GM18858 (cell line): Measurements from ENCODE around the gene AKNAD1.
"Not testable (repeated sequence)": the region's sequence is repeated elsewhere in the genome, so short reads cannot be mapped to it uniquely, and the experiment has no call there.

Experiments used
- ATAC-seq: cut with Tn5 transposase; IDR thresholded peaks from one replicate; pipeline ENCODE4 v1.9.1; 2021; ENCODE audit not compliant: unreplicated experiment

Gene AKNAD1

DNA sequence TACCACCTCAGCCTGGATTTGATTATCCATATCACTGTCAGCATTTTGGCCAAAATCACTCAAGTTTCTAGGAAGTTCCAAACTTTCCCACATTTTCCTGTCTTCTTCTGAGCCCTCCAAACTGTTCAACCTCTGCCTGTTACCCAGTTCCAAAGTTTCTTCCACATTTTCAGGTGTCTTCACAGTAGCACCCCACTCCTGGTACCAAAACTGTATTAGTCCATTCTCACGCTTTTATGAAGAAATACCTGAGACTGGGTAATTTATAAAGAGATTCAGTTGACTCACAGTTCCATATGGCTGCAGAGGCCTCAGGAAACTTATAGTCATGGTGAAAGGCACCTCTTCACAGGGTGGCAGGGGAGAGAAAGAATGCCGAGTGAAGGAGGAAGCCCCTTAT, 71.0 kb downstream of the AKNAD1 start:
- no peak for ATAC-seq

GRCh38 chr1:108785264-108785663, 71.6 kb downstream of the AKNAD1 start:
- ATAC-seq, result no peak

DNA sequence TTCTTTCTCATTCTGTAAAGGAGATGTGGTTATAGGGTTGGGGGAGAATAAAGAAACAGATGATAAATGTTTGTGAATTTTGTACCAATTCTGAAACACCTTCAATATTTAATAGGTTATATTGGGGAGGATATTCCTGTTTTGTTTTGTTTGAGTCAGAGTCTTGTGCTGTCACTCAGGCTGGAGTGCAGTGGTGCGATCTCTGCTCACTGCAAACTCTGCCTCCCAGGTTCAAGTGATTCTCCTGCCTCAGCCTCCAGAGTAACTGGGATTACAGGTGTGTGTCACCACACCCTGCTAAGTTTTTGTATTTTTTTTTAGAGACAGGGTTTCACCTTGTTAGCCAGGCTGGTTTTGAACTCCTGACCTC, 75.3 kb downstream of the AKNAD1 start:
- ATAC-seq, result not testable (repeated sequence)

DNA sequence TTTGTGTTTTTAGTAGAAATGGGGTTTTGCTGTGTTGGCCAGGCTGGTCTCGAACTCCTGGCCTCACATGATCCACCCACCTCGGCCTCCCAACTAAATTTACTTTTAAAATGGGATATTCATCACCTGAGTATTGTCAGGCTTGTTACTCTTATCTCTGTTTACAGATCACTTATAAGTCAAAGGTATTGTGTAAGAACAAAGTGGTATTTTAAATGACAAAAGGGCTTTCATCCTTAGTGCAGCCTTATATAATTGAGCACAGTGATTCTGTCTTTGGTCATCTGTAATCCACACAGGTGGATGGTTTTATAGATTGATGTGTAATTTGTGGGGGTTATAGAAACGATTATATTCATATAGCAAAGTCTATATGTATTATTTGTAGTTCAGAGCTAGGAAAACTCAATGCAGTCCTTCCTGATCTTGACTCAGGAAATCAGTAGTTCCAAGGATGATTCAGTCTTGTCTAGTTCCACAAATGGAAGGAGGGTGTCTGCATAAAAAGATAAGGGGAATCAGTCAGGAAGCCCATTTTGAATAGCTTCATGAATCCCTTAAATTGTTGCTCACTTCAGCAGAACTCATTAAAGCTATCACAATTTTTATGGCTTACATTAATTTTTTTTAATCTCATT, 75.8 kb downstream of the AKNAD1 start:
- ATAC-seq, result no peak

DNA sequence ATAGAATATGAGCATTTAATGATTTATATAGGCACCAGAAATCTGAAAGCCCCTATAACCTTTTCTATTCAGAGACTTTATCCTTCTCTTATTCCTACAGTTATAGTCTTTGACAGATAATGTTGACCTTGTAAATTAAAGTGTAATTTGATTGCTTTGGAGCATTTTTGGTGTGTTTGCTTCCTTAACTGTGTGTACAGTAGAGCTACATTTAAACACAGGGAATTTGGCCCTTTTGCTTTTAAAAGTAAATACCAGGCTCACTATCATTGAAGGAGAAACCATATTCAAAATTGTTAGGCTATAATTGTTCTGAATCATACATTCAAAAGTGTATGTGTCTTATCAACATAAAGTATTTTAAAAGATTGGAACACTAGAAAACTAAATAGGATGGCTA, 77.4 kb downstream of the AKNAD1 start:
- no peak for ATAC-seq

- no peak for ATAC-seq
Observed at GRCh38 chr1:108777839-108778238, 79.1 kb downstream of the AKNAD1 start.

GRCh38 chr1:108767708-108768107, 89.2 kb downstream of the AKNAD1 start:
- no peak for ATAC-seq

DNA sequence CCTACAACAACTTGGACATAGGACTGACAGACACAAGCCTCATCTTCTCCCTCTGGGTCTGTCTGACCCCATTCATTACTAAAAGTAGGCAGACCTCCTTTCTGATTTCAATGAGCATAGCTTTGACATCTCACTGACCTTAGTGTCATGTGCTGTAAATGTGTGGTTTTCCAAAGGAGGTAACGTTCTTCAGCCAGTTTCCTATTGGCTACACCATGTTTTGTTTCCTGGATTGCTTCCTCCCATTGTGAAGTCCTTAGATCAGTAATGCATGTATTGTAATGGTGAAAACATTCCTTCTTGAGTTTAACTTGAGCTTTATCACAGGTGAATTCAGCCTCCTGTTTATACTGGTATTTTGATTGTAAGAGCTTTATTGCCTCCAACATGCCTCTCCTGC, 89.8 kb downstream of the AKNAD1 start:
- no peak for ATAC-seq
